Coronary artery (tissue), 2 donors: Measurements from ENCODE around the gene LGR4.
"Not testable (repeated sequence)": the region's sequence is repeated elsewhere in the genome, so short reads cannot be mapped to it uniquely, and the experiment has no call there.

Source experiments
- DNase-seq: peaks from one replicate; pipeline ENCODE4 v3.0.0-alpha.2; 2017; ENCODE audit warnings: low spot score
- H3K27ac ChIP-seq, 2 donors: fragments of 200-600 bp; sonication (generic); one replicate each; pipeline ENCODE4 v1.5.1; 2016 to 2019
- H3K4me3 ChIP-seq: fragments of 200-600 bp; sonication (generic); 2 replicates; pipeline ENCODE4 v1.5.1; 2016; ENCODE audit warnings: mild to moderate bottlenecking, moderate library complexity
- CTCF ChIP-seq: fragments of 200-600 bp; sonication (generic); IDR thresholded peaks from one replicate; pipeline ENCODE4 v1.5.1; 2019; ENCODE audit warnings: antibody characterized with exemption

LGR4 gene

GRCh38 chr11:27330633-27331270, 141.8 kb downstream of the LGR4 start:
- DNase-seq = no peak
- no peak for TF ChIP-seq CTCF

GRCh38 chr11:27329867-27330632, 142.5 kb downstream of the LGR4 start:
- TF ChIP-seq CTCF = no peak
- DNase-seq = no peak
- no peak overlapping the region for H3K4me3 ChIP-seq
- H3K27ac ChIP-seq = no peak overlapping the region

More at GRCh38 chr11:27330633-27331270, 141.8 kb downstream of the LGR4 start:
- H3K4me3 ChIP-seq = no peak overlapping the region
- H3K27ac ChIP-seq = no peak overlapping the region

GRCh38 chr11:27328614-27329013, 144.0 kb downstream of the LGR4 start:
- Histone ChIP-seq H3K27ac (no peak overlapping the region), H3K4me3 (no peak overlapping the region)
- DNase-seq = no peak
- TF ChIP-seq CTCF = no peak

GRCh38 chr11:27327064-27327463, 145.5 kb downstream of the LGR4 start:
- not testable (repeated sequence) for DNase-seq, H3K4me3 ChIP-seq, H3K27ac ChIP-seq

- DNase-seq, H3K27ac ChIP-seq, H3K4me3 ChIP-seq: not testable (repeated sequence)
These were observed 150.4 kb downstream of the LGR4 start for GRCh38 chr11:27322196-27322595.

- not testable (repeated sequence) for DNase-seq, H3K27ac ChIP-seq, H3K4me3 ChIP-seq
These were observed 151.2 kb downstream of the LGR4 start for GRCh38 chr11:27321340-27321739.

GRCh38 chr11:27319072-27319471, 153.5 kb downstream of the LGR4 start:
- no peak for DNase-seq
- H3K27ac ChIP-seq = no peak overlapping the region
- no peak overlapping the region for H3K4me3 ChIP-seq
- no peak for TF ChIP-seq CTCF

- no peak for DNase-seq
- Histone ChIP-seq H3K4me3 (no peak overlapping the region), H3K27ac (no peak overlapping the region)
- TF ChIP-seq CTCF = no peak
These were observed 154.8 kb downstream of the LGR4 start for GRCh38 chr11:27317751-27318150.
